ENCODE results near the gene RND1. TPM values are rescaled to one million over a fixed set of nuclear protein-coding genes. Genes with fewer than 3 reads are reported as not detected.
A peak's percentile ranks its signal among the peaks of the same experiment; 100 is the strongest.

The RND1 gene
- total and polyA plus RNA-seq, 2 of the 8 experiments (the other 6 are each of a cell fraction or from before 2014, with no cell fraction given), result 15.8 to 17.1 TPM

- Histone ChIP-seq H4K91ac (replicated peaks; ENCODE audit: insufficient read length, low read length) (no peak overlapping the region), H3K27ac (ENCODE audit: low read depth, low read length) (no peak overlapping the region), H2BK15ac (ENCODE audit: low read length) (no peak overlapping the region), H3K36me3 (ENCODE audit: control insufficient read depth in 2 of 4, insufficient read depth in 4 of 4, low read length in 3 of 4) (peaks cover 47 to 82% (median 70%) of the 10 kb centered on the region in 4 experiments), H3K18ac (ENCODE audit: extremely low read depth, low read length) (no peak overlapping the region), H4K5ac (ENCODE audit: insufficient read length, low read depth, low read length) (no peak overlapping the region), H3K9me3 (ENCODE audit: insufficient read depth in 2 of 2, low read depth in 1 of 2, low read length in 1 of 2) (no peaks in the 10 kb centered on the region), H2AFZ (ENCODE audit: low read length) (no peak overlapping the region), H4K8ac (ENCODE audit: extremely low read depth, insufficient read depth, low read length) (no peak overlapping the region), H4K20me1 (replicated peaks in 1 of 2; ENCODE audit: control insufficient read depth in 1 of 2, insufficient read depth in 2 of 2, low read length in 2 of 2) (peaks cover 5 to 12% of the 10 kb centered on the region in 2 experiments), H3K79me2 (ENCODE audit: control insufficient read depth in 1 of 2, insufficient read depth in 2 of 2, low read length in 2 of 2) (no peaks in the 10 kb centered on the region), H2BK5ac (ENCODE audit: low read depth, low read length) (no peak overlapping the region), H3K9ac (replicated peaks in 1 of 4; ENCODE audit: extremely low read depth in 1 of 4, low read depth in 3 of 4, low read length in 3 of 4) (no peak overlapping the region), H3K4me3 (ENCODE audit: extremely low read depth in 1 of 4, insufficient read depth in 2 of 4, low read depth in 3 of 4, low read length in 4 of 4) (no peak overlapping the region), H2BK12ac (ENCODE audit: low read depth, low read length) (no peak overlapping the region), H3K27me3 (replicated peaks in 1 of 4; ENCODE audit: control insufficient read depth in 3 of 4, extremely low read depth in 1 of 4, insufficient read depth in 3 of 4, low read length in 3 of 4) (no peaks in the 10 kb centered on the region), H3K23me2 (ENCODE audit: low read depth, low read length) (no peaks in the 10 kb centered on the region), H2AK5ac (ENCODE audit: low read depth, low read length) (no peak overlapping the region), H2BK20ac (ENCODE audit: low read length) (no peak overlapping the region), H3K23ac (ENCODE audit: insufficient read length) (no peak overlapping the region), H3K79me1 (ENCODE audit: low read depth, low read length) (no peaks in the 10 kb centered on the region), H2BK120ac (replicated peaks; ENCODE audit: low read depth, low read length) (no peak overlapping the region), H3K14ac (ENCODE audit: insufficient read length) (no peak overlapping the region), H3K4me2 (ENCODE audit: insufficient read depth in 1 of 2, low read depth in 2 of 2, low read length in 2 of 2) (no peak overlapping the region), H3K56ac (replicated peaks; ENCODE audit: insufficient read length, low read depth, low read length) (no peak overlapping the region), H3K4me1 (replicated peaks in 1 of 4; ENCODE audit: control insufficient read depth in 3 of 4, insufficient read depth in 4 of 4, low read length in 3 of 4) (no peaks in the 10 kb centered on the region), H3K4ac (replicated peaks; ENCODE audit: insufficient read length, low read depth, low read length) (no peak overlapping the region)
- FAIRE-seq (no peak), DNase-seq (ENCODE audit: low read depth in 1 of 2, low spot score in 2 of 2) (no peak)
- ChIA-PET CTCF (ENCODE audit: partially characterized antibody) (interaction anchor here (1.3 to 10.1 kb wide), 3 partner anchors 15 to 166 kb away, joined by 4 to 121 read pairs (median 5); partner anchors contain the start of genes CACNB3 and FKBP11), POLR2A (ENCODE audit: partially characterized antibody) (interaction anchor here (1.0 to 8.3 kb wide), 5 partner anchors 8 to 158 kb away, joined by 4 to 48 read pairs (median 5); partner anchors contain the start of genes DDX23 and RND1)
- WGBS, 2 experiments (ENCODE audit: extremely low coverage in 1 of 2, insufficient coverage in 1 of 2, insufficient read length in 1 of 2, insufficient replicate concordance in 2 of 2, low coverage in 1 of 2, low lambda C conversion rate in 2 of 2, missing lambda C conversion rate in 1 of 2), result 91% methylated on average over 6 of the region's 6 CpGs; no CpG with 5 or more reads in 1 of the 2 experiments
- no peak for TF ChIP-seq EGR1 (IDR thresholded peaks at IDR 0.05; ENCODE audit: borderline replicate concordance, low read depth, low read length)
- TF ChIP-seq HDAC2 (IDR thresholded peaks at IDR 0.05; ENCODE audit: borderline replicate concordance in 1 of 2, low read depth in 2 of 2, low read length in 2 of 2), result no peak
- peak; percentile 23 for TF ChIP-seq RNF2 (IDR thresholded peaks at IDR 0.05; ENCODE audit: borderline replicate concordance, low read depth, low read length, missing control alignments, poor library complexity, severe bottlenecking)
Measured at GRCh38 chr12:48831257-48831656, 34.4 kb downstream of the RND1 start.
